HepG2 (cell line): ENCODE results near the gene UTS2R. TPM values are rescaled to one million over a fixed set of nuclear protein-coding genes. Genes with fewer than 3 reads are reported as not detected.

Experiments
- ATAC-seq: fragments of 200-7000 bp; cut with Tn5 transposase; 3 replicates; pipeline ENCODE4 v1.9.1; 2020; ENCODE audit warnings: mild to moderate bottlenecking, moderate library complexity
- BruUV-seq: library from RNA; stranded (reverse); fragments of 400-500 nt; replicated peaks from 2 replicates; lab custom pipeline; 2021; lab: Mats Ljungman, UMichigan
- CTCF ChIA-PET: fragments of 300-600 bp; formaldehyde crosslinking; extraction: SDS; loops from one replicate; lab custom pipeline; 2021; ENCODE audit warnings: low total read pairs, inconsistent platforms, low intra/inter-chr PET ratio; lab: Yijun Ruan, JAX
- POLR2A ChIA-PET: fragments of 350-600 bp; sonication (Branson Sonifier 250); formaldehyde crosslinking; loops from one replicate; lab custom pipeline; 2020; ENCODE audit warnings: antibody characterized with exemption, inconsistent platforms; lab: Yijun Ruan, JAX
- DNase-seq: peaks from one replicate; pipeline ENCODE4 v3.0.0-alpha.2; 2015; ENCODE audit warnings: low spot score
- FAIRE-seq: peaks from 3 replicates; lab custom pipeline; 2011; peaks lifted over from hg19 to GRCh38; lab: Jason Lieb, UNC
- H2AFZ ChIP-seq: one replicate; pipeline ENCODE4 v1.6.1; 2011; ENCODE audit warnings: low read length, inconsistent platforms
- H3K27ac ChIP-seq: fragments of 300-600 bp; 3 replicates; pipeline ENCODE4 v1.8.0; 2011; ENCODE audit warnings: mixed run types, mild to moderate bottlenecking, mixed read lengths, low read length, inconsistent platforms; ENCODE audit not compliant: insufficient read depth; ENCODE audit errors: extremely low read length
- H3K27me3 ChIP-seq, 2 experiments: fragments of 200-600 bp in 1 of 2; 2 replicates in 1 of 2; 3 replicates in 1 of 2; pipeline versions ENCODE4 v1.6.0 to v1.8.0; 2011; ENCODE audit warnings: low read length in 2 of 2, mild to moderate bottlenecking in 2 of 2, moderate library complexity in 2 of 2, inconsistent platforms in 1 of 2; ENCODE audit not compliant: insufficient read depth in 2 of 2, control insufficient read depth in 1 of 2
- H3K36me3 ChIP-seq, 2 experiments: fragments of 200-600 bp in 1 of 2; replicated peaks in 1 of 2; 2 replicates in 1 of 2; 3 replicates in 1 of 2; pipeline versions ENCODE4 v1.5.1 to v1.8.0; 2011; ENCODE audit warnings: low read length in 2 of 2, inconsistent platforms in 1 of 2; ENCODE audit not compliant: insufficient read depth in 2 of 2, control insufficient read depth in 1 of 2
- H3K4me1 ChIP-seq: 2 replicates; pipeline ENCODE4 v1.5.1; 2012; ENCODE audit warnings: low read length, inconsistent platforms; ENCODE audit not compliant: insufficient read depth
- H3K4me2 ChIP-seq: 2 replicates; pipeline ENCODE4 v1.6.0; 2011; ENCODE audit warnings: low read depth, low read length, inconsistent platforms
- H3K4me3 ChIP-seq, 3 experiments: fragments of 200-600 bp in 1 of 3; sonication (generic), shearing (Covaris generic) in 1 of 3; replicated peaks in 1 of 3; 2 replicates each; pipeline ENCODE4 v1.5.1; 2011 to 2016; ENCODE audit warnings: low read length in 3 of 3, inconsistent platforms in 2 of 3, low read depth in 2 of 3, mild to moderate bottlenecking in 2 of 3, control low read depth in 1 of 3, mixed read lengths in 1 of 3; ENCODE audit not compliant: insufficient read depth in 1 of 3
- H3K79me2 ChIP-seq: one replicate; pipeline ENCODE4 v1.6.1; 2011; ENCODE audit warnings: low read length, inconsistent platforms; ENCODE audit not compliant: insufficient read depth
- H3K9ac ChIP-seq: 2 replicates; pipeline ENCODE4 v1.6.0; 2011; ENCODE audit warnings: mild to moderate bottlenecking, low read depth, low read length, inconsistent platforms; ENCODE audit not compliant: insufficient read depth
- H3K9me3 ChIP-seq: 2 replicates; pipeline ENCODE4 v1.5.1; 2012; ENCODE audit warnings: mild to moderate bottlenecking, low read length
- H4K20me1 ChIP-seq: 2 replicates; pipeline ENCODE4 v1.6.0; 2011; ENCODE audit warnings: inconsistent platforms, mild to moderate bottlenecking, low read length, moderate library complexity; ENCODE audit not compliant: insufficient read depth
- CENPX ChIP-seq: sonication (generic); formaldehyde crosslinking; IDR thresholded peaks from 2 replicates; pipeline ENCODE4 v1.9.0; 2021; ENCODE audit warnings: mild to moderate bottlenecking, missing genetic modification reagents, moderate library complexity
- CHCHD3 ChIP-seq: sonication (generic); formaldehyde crosslinking; IDR thresholded peaks from 2 replicates; pipeline ENCODE4 v1.8.0; 2022; ENCODE audit warnings: mild to moderate bottlenecking, missing genetic modification reagents, moderate library complexity
- NCOR1 ChIP-seq: fragments of 200-600 bp; sonication (generic); IDR thresholded peaks from 2 replicates; pipeline ENCODE4 v1.7.0; 2017; ENCODE audit warnings: antibody characterized with exemption, low read length, borderline replicate concordance
- SP4 ChIP-seq: sonication (generic); formaldehyde crosslinking; IDR thresholded peaks from 2 replicates; pipeline ENCODE4 v1.8.1; 2023; ENCODE audit warnings: mild to moderate bottlenecking, missing genetic modification reagents
- STAG1 ChIP-seq: sonication (generic); formaldehyde crosslinking; IDR thresholded peaks from 2 replicates; pipeline ENCODE4 v1.4.0; 2020; ENCODE audit warnings: missing genetic modification reagents
- TBX2 ChIP-seq: sonication (generic); formaldehyde crosslinking; IDR thresholded peaks from 2 replicates; pipeline ENCODE4 v1.5.0; 2020; ENCODE audit warnings: missing genetic modification reagents, mild to moderate bottlenecking, borderline replicate concordance
- TCF7L2 ChIP-seq: IDR thresholded peaks from 2 replicates; pipeline ENCODE4 v1.6.1; 2011; ENCODE audit warnings: mild to moderate bottlenecking, low read depth, low read length, moderate library complexity
- ZBTB20 ChIP-seq: sonication (generic); formaldehyde crosslinking; IDR thresholded peaks from 2 replicates; pipeline ENCODE4 v1.8.1; 2023; ENCODE audit warnings: missing genetic modification reagents, low read depth, mild to moderate bottlenecking, borderline replicate concordance
- ZKSCAN1 ChIP-seq: fragments of 150-350 bp; IDR thresholded peaks from 2 replicates; pipeline ENCODE4 v1.6.1; 2014; ENCODE audit warnings: low read length
- ZNF572 ChIP-seq: sonication (generic); formaldehyde crosslinking; IDR thresholded peaks from 2 replicates; pipeline ENCODE4 v1.5.1; 2020; ENCODE audit warnings: mild to moderate bottlenecking, missing genetic modification reagents
- ZNF776 ChIP-seq: sonication (generic); formaldehyde crosslinking; IDR thresholded peaks from 2 replicates; pipeline ENCODE4 v1.4.0; 2020; ENCODE audit warnings: mild to moderate bottlenecking, missing genetic modification reagents
- WGBS: methylation state at CpG from one replicate; pipeline ENCODE4 v1.1.6; 2017; ENCODE audit warnings: low lambda C conversion rate; 5-methylcytosine and 5-hydroxymethylcytosine counted together
- in situ Hi-C: cut with HindIII; loops from 2 replicates; pipeline ENCODE4 v1.10.0; 2017; ENCODE audit warnings: low pct_unique_long_range_greater_than_20kb; ENCODE audit not compliant: extremely low pct_ligation_motif_present
- intact Hi-C: fragments of 100-400 bp; cut with micrococcal nuclease; formaldehyde crosslinking; loops from one replicate; pipeline ENCODE4 v1.10.0; 2022; ENCODE audit not compliant: unreplicated experiment
- polyA plus RNA-seq, 8 experiments: library from polyadenylated mRNA; depleted of rRNA in 3 of 8; stranded (reverse) in 7 of 8; unstranded in 1 of 8; fragments of >200 nt; fragmentation: Illumina TruSeq in 4 of 8; extraction: Trizol in 4 of 8; gene quantifications; 2 replicates each; pipeline versions ENCODE4 v1.2.1 to v1.2.3, GENCODE V29; 2011 to 2016; ENCODE audit warnings: low read depth in 4 of 8, missing spikeins in 1 of 8, mixed read lengths in 1 of 8; ENCODE audit not compliant: insufficient read depth in 1 of 8
- total RNA-seq, 5 experiments: library from RNA; depleted of rRNA; stranded (reverse); fragments of >200 nt; fragmentation: Illumina TruSeq; extraction: Trizol; gene quantifications; 2 replicates each; pipeline ENCODE4 v1.2.3, GENCODE V29; 2016; ENCODE audit warnings: low read depth in 1 of 5
- TF ChIP-seq, protein P1 (sequence below): sonication (generic); formaldehyde crosslinking; IDR thresholded peaks from 2 replicates; pipeline ENCODE4 v1.5.0; 2020; ENCODE audit warnings: mild to moderate bottlenecking, missing genetic modification reagents, moderate library complexity
- TF ChIP-seq, protein P2 (sequence below): sonication (generic); formaldehyde crosslinking; conservative IDR thresholded peaks from 2 replicates; pipeline ENCODE4 v1.8.0; 2022; ENCODE audit warnings: mild to moderate bottlenecking, moderate library complexity, missing genetic modification reagents
- TF ChIP-seq, protein P3 (sequence below): sonication (generic); formaldehyde crosslinking; IDR thresholded peaks from 2 replicates; pipeline ENCODE4 v1.5.1; 2020; ENCODE audit warnings: missing genetic modification reagents, mild to moderate bottlenecking, borderline replicate concordance

The UTS2R gene
- total and polyA plus RNA-seq, 2 of the 13 experiments (the other 11 are each of a cell fraction or from before 2014, with no cell fraction given) = 0.13 to 0.15 TPM

DNA sequence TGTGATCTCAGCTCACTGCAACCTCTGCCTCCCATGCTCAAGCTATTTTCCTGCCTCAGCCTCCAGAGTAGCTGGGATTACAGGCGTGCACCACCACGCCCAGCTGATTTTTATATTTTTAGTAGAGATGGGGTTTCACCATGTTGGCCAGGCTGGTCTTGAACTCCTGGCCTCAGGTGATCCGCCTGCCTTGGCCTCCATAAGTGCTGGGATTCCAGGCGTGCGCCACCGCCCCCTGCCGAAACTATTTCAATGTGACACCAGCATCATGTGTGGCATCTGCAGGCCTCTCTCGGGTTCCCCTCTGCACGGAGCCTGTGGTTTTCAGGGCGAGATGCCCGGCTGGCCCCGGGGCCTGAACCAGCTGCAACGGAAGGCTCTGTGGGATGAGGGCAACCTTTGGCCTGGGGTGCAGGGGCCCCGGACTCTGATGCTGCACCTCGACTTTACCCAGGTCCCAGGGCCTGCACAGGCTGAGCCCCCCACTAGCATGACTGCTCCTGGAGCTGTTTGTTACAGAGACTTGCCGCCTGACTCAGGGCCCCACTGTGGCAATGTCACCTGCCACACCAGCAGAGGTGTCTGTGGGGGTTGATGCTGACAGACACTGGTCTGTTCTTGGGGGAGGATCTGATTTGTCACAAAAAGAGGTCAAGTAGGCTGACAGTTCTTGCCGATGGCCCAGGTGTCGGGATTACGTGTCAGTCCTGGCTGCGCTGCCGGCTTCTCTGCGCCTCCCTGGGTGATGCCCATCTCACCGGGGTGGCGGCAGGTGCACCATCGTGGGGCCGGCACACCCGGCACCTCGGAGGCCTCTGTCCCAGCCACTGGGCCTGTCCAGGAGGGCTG is 21.2 kb upstream of the UTS2R start:
- 86% methylated on average over 16 of the region's 28 CpGs for WGBS
- POLR2A ChIA-PET = interaction anchor here (0.9 to 2.4 kb wide), 15 partner anchors 8 to 194 kb away, joined by 3 to 11 read pairs (median 4); no protein-coding TSS in a partner anchor
- H3K27me3 ChIP-seq = no peaks in the 10 kb centered on the region
- CTCF ChIA-PET = interaction anchor here (1.7 to 5.1 kb wide), 2 partner anchors 64 to 204 kb away, joined by 5 to 41 read pairs; no protein-coding TSS in a partner anchor
- ATAC-seq (no peak), DNase-seq (no peak), FAIRE-seq (no peak)
- H2AFZ ChIP-seq = no peak overlapping the region
- BruUV-seq = no TSS peak
- no peak overlapping the region for H3K4me3 ChIP-seq
- peak overlapping the region; percentile 4 for H3K27ac ChIP-seq
- peaks cover 3% of the 10 kb centered on the region for H3K79me2 ChIP-seq
- no peak overlapping the region for H3K9ac ChIP-seq
- in situ Hi-C loops = loop anchor here (5.0 to 10.0 kb wide), 3 partner anchors 37 to 204 kb away; no protein-coding TSS in a partner anchor
- no peak overlapping the region for H3K4me2 ChIP-seq
- no peaks in the 10 kb centered on the region for H3K36me3 ChIP-seq
- H3K4me1 ChIP-seq = peaks cover 94% of the 10 kb centered on the region
- intact Hi-C loops = loop anchor here (2.0 to 5.0 kb wide), 3 partner anchors 37 to 202 kb away; no protein-coding TSS in a partner anchor
- H3K9me3 ChIP-seq = no peaks in the 10 kb centered on the region
- no peaks in the 10 kb centered on the region for H4K20me1 ChIP-seq
- TF ChIP-seq, protein P1, sequence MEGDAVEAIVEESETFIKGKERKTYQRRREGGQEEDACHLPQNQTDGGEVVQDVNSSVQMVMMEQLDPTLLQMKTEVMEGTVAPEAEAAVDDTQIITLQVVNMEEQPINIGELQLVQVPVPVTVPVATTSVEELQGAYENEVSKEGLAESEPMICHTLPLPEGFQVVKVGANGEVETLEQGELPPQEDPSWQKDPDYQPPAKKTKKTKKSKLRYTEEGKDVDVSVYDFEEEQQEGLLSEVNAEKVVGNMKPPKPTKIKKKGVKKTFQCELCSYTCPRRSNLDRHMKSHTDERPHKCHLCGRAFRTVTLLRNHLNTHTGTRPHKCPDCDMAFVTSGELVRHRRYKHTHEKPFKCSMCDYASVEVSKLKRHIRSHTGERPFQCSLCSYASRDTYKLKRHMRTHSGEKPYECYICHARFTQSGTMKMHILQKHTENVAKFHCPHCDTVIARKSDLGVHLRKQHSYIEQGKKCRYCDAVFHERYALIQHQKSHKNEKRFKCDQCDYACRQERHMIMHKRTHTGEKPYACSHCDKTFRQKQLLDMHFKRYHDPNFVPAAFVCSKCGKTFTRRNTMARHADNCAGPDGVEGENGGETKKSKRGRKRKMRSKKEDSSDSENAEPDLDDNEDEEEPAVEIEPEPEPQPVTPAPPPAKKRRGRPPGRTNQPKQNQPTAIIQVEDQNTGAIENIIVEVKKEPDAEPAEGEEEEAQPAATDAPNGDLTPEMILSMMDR (CRISPR knock-in tag) = peak; percentile 56
- peak; percentile 35; the same call in 1 of the 2 replicates for TF ChIP-seq ZBTB20 (CRISPR knock-in tag)
- 0 out of 2 replicates have a peak, but pooled peaks have one; percentile 31 for TF ChIP-seq ZNF776 (CRISPR knock-in tag)
- no peak for TF ChIP-seq CHCHD3 (CRISPR knock-in tag)
- TF ChIP-seq ZNF572 (CRISPR knock-in tag) = 0 out of 2 replicates have a peak, but pooled peaks have one; percentile 21
- TF ChIP-seq TCF7L2 = no peak
- TF ChIP-seq ZKSCAN1 = no peak
- no peak for TF ChIP-seq NCOR1
- TF ChIP-seq, protein P2, sequence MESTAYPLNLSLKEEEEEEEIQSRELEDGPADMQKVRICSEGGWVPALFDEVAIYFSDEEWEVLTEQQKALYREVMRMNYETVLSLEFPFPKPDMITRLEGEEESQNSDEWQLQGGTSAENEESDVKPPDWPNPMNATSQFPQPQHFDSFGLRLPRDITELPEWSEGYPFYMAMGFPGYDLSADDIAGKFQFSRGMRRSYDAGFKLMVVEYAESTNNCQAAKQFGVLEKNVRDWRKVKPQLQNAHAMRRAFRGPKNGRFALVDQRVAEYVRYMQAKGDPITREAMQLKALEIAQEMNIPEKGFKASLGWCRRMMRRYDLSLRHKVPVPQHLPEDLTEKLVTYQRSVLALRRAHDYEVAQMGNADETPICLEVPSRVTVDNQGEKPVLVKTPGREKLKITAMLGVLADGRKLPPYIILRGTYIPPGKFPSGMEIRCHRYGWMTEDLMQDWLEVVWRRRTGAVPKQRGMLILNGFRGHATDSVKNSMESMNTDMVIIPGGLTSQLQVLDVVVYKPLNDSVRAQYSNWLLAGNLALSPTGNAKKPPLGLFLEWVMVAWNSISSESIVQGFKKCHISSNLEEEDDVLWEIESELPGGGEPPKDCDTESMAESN (CRISPR knock-in tag) = no peak
- 0 out of 2 replicates have a peak, but pooled peaks have one; percentile 32 for TF ChIP-seq TBX2 (CRISPR knock-in tag)
- TF ChIP-seq, protein P3, sequence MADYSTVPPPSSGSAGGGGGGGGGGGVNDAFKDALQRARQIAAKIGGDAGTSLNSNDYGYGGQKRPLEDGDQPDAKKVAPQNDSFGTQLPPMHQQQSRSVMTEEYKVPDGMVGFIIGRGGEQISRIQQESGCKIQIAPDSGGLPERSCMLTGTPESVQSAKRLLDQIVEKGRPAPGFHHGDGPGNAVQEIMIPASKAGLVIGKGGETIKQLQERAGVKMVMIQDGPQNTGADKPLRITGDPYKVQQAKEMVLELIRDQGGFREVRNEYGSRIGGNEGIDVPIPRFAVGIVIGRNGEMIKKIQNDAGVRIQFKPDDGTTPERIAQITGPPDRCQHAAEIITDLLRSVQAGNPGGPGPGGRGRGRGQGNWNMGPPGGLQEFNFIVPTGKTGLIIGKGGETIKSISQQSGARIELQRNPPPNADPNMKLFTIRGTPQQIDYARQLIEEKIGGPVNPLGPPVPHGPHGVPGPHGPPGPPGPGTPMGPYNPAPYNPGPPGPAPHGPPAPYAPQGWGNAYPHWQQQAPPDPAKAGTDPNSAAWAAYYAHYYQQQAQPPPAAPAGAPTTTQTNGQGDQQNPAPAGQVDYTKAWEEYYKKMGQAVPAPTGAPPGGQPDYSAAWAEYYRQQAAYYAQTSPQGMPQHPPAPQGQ (CRISPR knock-in tag) = no peak
- 0 out of 2 replicates have a peak, but pooled peaks have one; percentile 1 for TF ChIP-seq SP4
- no peak for TF ChIP-seq CENPX (CRISPR knock-in tag)
- TF ChIP-seq STAG1 (CRISPR knock-in tag) = peak; percentile 41
